PC-3 (cell line): ENCODE data around the gene STIL. TPM values are rescaled to one million over a fixed set of nuclear protein-coding genes. Genes with fewer than 3 reads are reported as not detected.
A peak's percentile ranks its signal among the peaks of the same experiment; 100 is the strongest.
"Not testable (repeated sequence)": the region's sequence is repeated elsewhere in the genome, so short reads cannot be mapped to it uniquely, and the experiment has no call there.

Source experiments
- ATAC-seq: fragments of 200-7000 bp; cut with Tn5 transposase; 2 replicates; pipeline ENCODE4 v1.9.1; 2020; ENCODE audit warnings: mild to moderate bottlenecking, moderate library complexity
- BruUV-seq: library from RNA; stranded (reverse); fragments of 400-500 nt; replicated peaks from 2 replicates; lab custom pipeline; 2021; lab: Mats Ljungman, UMichigan
- CTCF ChIA-PET: fragments of 300-600 bp; sonication (Branson Sonifier 250); formaldehyde crosslinking; loops from one replicate; lab custom pipeline; 2022; ENCODE audit warnings: antibody characterized with exemption; lab: Charles Lee
- POLR2A ChIA-PET: fragments of 300-600 bp; sonication (Branson Sonifier 250); formaldehyde crosslinking; loops from one replicate; lab custom pipeline; 2022; ENCODE audit warnings: antibody characterized with exemption; ENCODE audit not compliant: unreplicated experiment; lab: Charles Lee
- DNase-seq: peaks from one replicate; pipeline ENCODE4 v3.0.0-alpha.2; 2015
- H2AFZ ChIP-seq: fragments of 300-600 bp; sonication (generic); 2 replicates; pipeline ENCODE4 v1.6.0; 2016; ENCODE audit warnings: antibody characterized with exemption, low read length
- H3F3A ChIP-seq: fragments of 300-600 bp; sonication (generic); one replicate; pipeline ENCODE4 v1.6.0; 2017; ENCODE audit warnings: antibody characterized with exemption, low read length, control low read depth, mild to moderate bottlenecking; ENCODE audit not compliant: unreplicated experiment
- H3K27ac ChIP-seq: fragments of 300-600 bp; sonication (generic); 2 replicates; pipeline ENCODE4 v1.5.1; 2016; ENCODE audit warnings: mild to moderate bottlenecking, low read length
- H3K27me3 ChIP-seq: fragments of 300-600 bp; sonication (generic); 2 replicates; pipeline ENCODE4 v1.6.1; 2016; ENCODE audit warnings: low read length, mixed read lengths
- H3K36me3 ChIP-seq: fragments of 300-600 bp; sonication (generic); 2 replicates; pipeline ENCODE4 v1.6.1; 2016; ENCODE audit warnings: low read depth, mixed run types, low read length, mixed read lengths
- H3K4me1 ChIP-seq: fragments of 300-600 bp; sonication (generic); 2 replicates; pipeline ENCODE4 v1.5.1; 2016; ENCODE audit warnings: low read length; ENCODE audit not compliant: insufficient read depth
- H3K4me2 ChIP-seq: fragments of 300-600 bp; sonication (generic); 2 replicates; pipeline ENCODE4 v1.6.0; 2016; ENCODE audit warnings: low read length
- H3K4me3 ChIP-seq: fragments of 300-600 bp; sonication (generic); 2 replicates; pipeline ENCODE4 v1.5.1; 2016; ENCODE audit warnings: mild to moderate bottlenecking, low read length, mixed read lengths
- H3K79me2 ChIP-seq: fragments of 300-600 bp; sonication (generic); 2 replicates; pipeline ENCODE4 v1.6.1; 2017; ENCODE audit warnings: low read length, mixed read lengths
- H3K9ac ChIP-seq: fragments of 300-600 bp; sonication (generic); 2 replicates; pipeline ENCODE4 v1.6.0; 2016; ENCODE audit warnings: mild to moderate bottlenecking, low read length
- H3K9me2 ChIP-seq: fragments of 300-600 bp; sonication (generic); replicated peaks from 2 replicates; pipeline ENCODE4 v1.6.1; 2016; ENCODE audit warnings: mixed run types, low read length, mixed read lengths
- H3K9me3 ChIP-seq: fragments of 300-600 bp; sonication (generic); 2 replicates; pipeline ENCODE4 v1.6.1; 2016; ENCODE audit warnings: low read length, mixed read lengths
- H4K20me1 ChIP-seq: fragments of 300-600 bp; sonication (generic); 2 replicates; pipeline ENCODE4 v1.6.1; 2016; ENCODE audit warnings: low read length, mixed read lengths
- CTCF ChIP-seq: fragments of 300-600 bp; sonication (generic); conservative IDR thresholded peaks from 2 replicates; pipeline ENCODE4 v1.5.1; 2017; ENCODE audit warnings: antibody characterized with exemption, low read depth, mild to moderate bottlenecking, low read length
- EZH2 ChIP-seq: fragments of 300-600 bp; sonication (generic); IDR thresholded peaks from one replicate; pipeline ENCODE4 v1.6.1; 2017; ENCODE audit warnings: antibody characterized with exemption, mild to moderate bottlenecking, low read length; ENCODE audit not compliant: unreplicated experiment
- EZH2phosphoT487 ChIP-seq: fragments of 300-600 bp; sonication (generic); IDR thresholded peaks from 2 replicates; pipeline ENCODE4 v1.6.1; 2018; ENCODE audit warnings: mild to moderate bottlenecking, antibody characterized with exemption, low read length, borderline replicate concordance
- intact Hi-C: fragments of 100-400 bp; cut with micrococcal nuclease; formaldehyde crosslinking; loops from 2 replicates; pipeline ENCODE4 v1.9.0; 2023
- total RNA-seq: library from RNA; depleted of rRNA; stranded (reverse); fragments of >200 nt; gene quantifications from 2 replicates; pipeline ENCODE4 v1.2.3, GENCODE V29; 2014

The STIL gene
- total RNA-seq, 1 experiment from 2014 or later = 32.0 TPM

- no peak overlapping the region for H3K27ac ChIP-seq
- no peak overlapping the region for H2AFZ ChIP-seq
- no peak for DNase-seq
- no peak overlapping the region for H3K4me2 ChIP-seq
- ATAC-seq = peak; percentile 42
- no peaks in the 10 kb centered on the region for H3K79me2 ChIP-seq
- H3K4me1 ChIP-seq = no peaks in the 10 kb centered on the region
- ChIA-PET POLR2A (interaction anchor here (1.4 kb wide), 1 partner anchor 10 kb away, joined by 13 read pairs; the partner anchor contains the start of gene STIL), CTCF (interaction anchor here (1.4 kb wide), 1 partner anchor 10 kb away, joined by 6 read pairs; the partner anchor contains the start of gene CMPK1)
- H3K36me3 ChIP-seq = no peaks in the 10 kb centered on the region
- BruUV-seq = no TSS peak
- H3K4me3 ChIP-seq = no peak overlapping the region
- no peaks in the 10 kb centered on the region for H3K9me3 ChIP-seq
- H3F3A ChIP-seq = no peaks in the 10 kb centered on the region
- no peak for TF ChIP-seq EZH2phosphoT487
- TF ChIP-seq EZH2 = no peak
- TF ChIP-seq CTCF = no peak
- intact Hi-C loops = no loop called here
- no peaks in the 10 kb centered on the region for H4K20me1 ChIP-seq
- H3K27me3 ChIP-seq = no peaks in the 10 kb centered on the region
- no peak overlapping the region for H3K9ac ChIP-seq
- no peaks in the 10 kb centered on the region for H3K9me2 ChIP-seq
Measured at GRCh38 chr1:47323599-47324031, 9.7 kb upstream of the STIL start.

- H3K79me2 ChIP-seq, BruUV-seq, CTCF ChIA-PET: not testable (repeated sequence)
Measured at GRCh38 chr1:47319968-47320367, 6.0 kb upstream of the STIL start.

GRCh38 chr1:47317841-47318240 is 3.9 kb upstream of the STIL start:
- no peak overlapping the region for H3K27ac ChIP-seq
- H2AFZ ChIP-seq = no peak overlapping the region
- ChIA-PET CTCF (no interaction called here), POLR2A (no interaction called here)
- ATAC-seq (no peak), DNase-seq (no peak)
- H3K79me2 ChIP-seq = peaks cover 10% of the 10 kb centered on the region
- no peaks in the 10 kb centered on the region for H3K27me3 ChIP-seq
- H3K9me2 ChIP-seq = no peaks in the 10 kb centered on the region
- BruUV-seq = no TSS peak
- H3K9ac ChIP-seq = no peak overlapping the region
- intact Hi-C loops = loop anchor here (10.0 kb wide), 1 partner anchor 143 kb away; no protein-coding TSS in a partner anchor
- H3K9me3 ChIP-seq = no peaks in the 10 kb centered on the region
- H3K4me1 ChIP-seq = peaks cover 3% of the 10 kb centered on the region; the same call in 1 of the 2 replicates
- no peak overlapping the region for H3K4me2 ChIP-seq
- TF ChIP-seq EZH2 (no peak), CTCF (no peak), EZH2phosphoT487 (no peak)
- no peaks in the 10 kb centered on the region for H3K36me3 ChIP-seq
- H3K4me3 ChIP-seq = no peak overlapping the region
- H4K20me1 ChIP-seq = no peaks in the 10 kb centered on the region
- H3F3A ChIP-seq = no peaks in the 10 kb centered on the region

More at GRCh38 chr1:47319968-47320367, 6.0 kb upstream of the STIL start:
- DNase-seq, H3K9ac ChIP-seq, H3F3A ChIP-seq, H3K9me2 ChIP-seq, H3K9me3 ChIP-seq, H3K4me3 ChIP-seq, H3K4me2 ChIP-seq, H3K27ac ChIP-seq, H2AFZ ChIP-seq, H3K27me3 ChIP-seq, POLR2A ChIA-PET, ATAC-seq, H3K4me1 ChIP-seq, H3K36me3 ChIP-seq, H4K20me1 ChIP-seq: not testable (repeated sequence)
- intact Hi-C loops = loop anchor here (10.0 kb wide), 1 partner anchor 145 kb away; no protein-coding TSS in a partner anchor
